Coronary artery (tissue), 2 donors: ENCODE measurements around the gene ACVR2B.

ENCODE experiments used
- DNase-seq: peaks from one replicate; pipeline ENCODE4 v3.0.0-alpha.2; 2017; ENCODE audit warnings: low spot score
- H3K27ac ChIP-seq, 2 donors: fragments of 200-600 bp; sonication (generic); one replicate each; pipeline ENCODE4 v1.5.1; 2016 to 2019
- H3K4me3 ChIP-seq: fragments of 200-600 bp; sonication (generic); 2 replicates; pipeline ENCODE4 v1.5.1; 2016; ENCODE audit warnings: mild to moderate bottlenecking, moderate library complexity
- CTCF ChIP-seq: fragments of 200-600 bp; sonication (generic); IDR thresholded peaks from one replicate; pipeline ENCODE4 v1.5.1; 2019; ENCODE audit warnings: antibody characterized with exemption

Gene ACVR2B

GRCh38 chr3:38475716-38476115 lies 22.0 kb downstream of the ACVR2B start:
- DNase-seq: no peak
- H3K4me3 ChIP-seq: no peak overlapping the region
- TF ChIP-seq CTCF: no peak
- no peak overlapping the region for H3K27ac ChIP-seq

GRCh38 chr3:38476157-38476756 lies 22.6 kb downstream of the ACVR2B start:
- Histone ChIP-seq H3K27ac (no peak overlapping the region), H3K4me3 (no peak overlapping the region)
- no peak for TF ChIP-seq CTCF
- DNase-seq: no peak

- Histone ChIP-seq H3K27ac (no peak overlapping the region), H3K4me3 (no peak overlapping the region)
- no peak for DNase-seq
- TF ChIP-seq CTCF: no peak
These were observed 23.5 kb downstream of the ACVR2B start for GRCh38 chr3:38477057-38477820.

GRCh38 chr3:38477839-38478450 lies 24.3 kb downstream of the ACVR2B start:
- no peak for TF ChIP-seq CTCF
- no peak overlapping the region for H3K4me3 ChIP-seq
- no peak overlapping the region for H3K27ac ChIP-seq
- no peak for DNase-seq

- TF ChIP-seq CTCF: no peak
- no peak for DNase-seq
- Histone ChIP-seq H3K4me3 (no peak overlapping the region), H3K27ac (no peak overlapping the region)
These were observed 25.2 kb downstream of the ACVR2B start for GRCh38 chr3:38478901-38479300.

- no peak overlapping the region for H3K27ac ChIP-seq
- DNase-seq: no peak
- no peak overlapping the region for H3K4me3 ChIP-seq
- peak; percentile 90 for TF ChIP-seq CTCF
These were observed 25.9 kb downstream of the ACVR2B start for GRCh38 chr3:38479431-38480092.
